ENCODE results near the gene ZRANB1.
A peak's percentile ranks its signal among the peaks of the same experiment; 100 is the strongest.

ZRANB1 gene

GRCh38 chr10:125014086-125014830, 72.3 kb downstream of the ZRANB1 start:
- intact Hi-C loops (cut with DNase I), result no loop called here
- peak in 2 of 10 donors; percentile 0 to 67 for DNase-seq

GRCh38 chr10:125014836-125015355, 73.0 kb downstream of the ZRANB1 start:
- DNase-seq, result no peak
- intact Hi-C loops (cut with DNase I), result no loop called here

- intact Hi-C loops (cut with DNase I), result no loop called here
- peak in 5 of 10 donors; percentile 43 to 93 (median 64) for DNase-seq
Observed at GRCh38 chr10:125015356-125015944, 73.5 kb downstream of the ZRANB1 start.

GRCh38 chr10:125016123-125016522, 74.2 kb downstream of the ZRANB1 start:
- intact Hi-C loops (cut with DNase I), result no loop called here
- DNase-seq, result peak in 5 of 10 donors; percentile 54 to 91 (median 87)

- intact Hi-C loops (cut with DNase I), result no loop called here
- peak in 2 of 10 donors; percentile 54 to 86 for DNase-seq
Observed at GRCh38 chr10:125016611-125017202, 74.8 kb downstream of the ZRANB1 start.

GRCh38 chr10:125017547-125018298, 75.8 kb downstream of the ZRANB1 start:
- peak in 2 of 10 donors; percentile 16 to 80 for DNase-seq
- intact Hi-C loops (cut with DNase I), result no loop called here

GRCh38 chr10:125018576-125019143, 76.7 kb downstream of the ZRANB1 start:
- intact Hi-C loops (cut with DNase I), result no loop called here
- peak in 2 of 10 donors; percentile 69 to 81 for DNase-seq

- intact Hi-C loops (cut with DNase I), result no loop called here
- peak in 1 of 10 donors; percentile 52 for DNase-seq
Observed at GRCh38 chr10:125020386-125020785, 78.5 kb downstream of the ZRANB1 start.

GRCh38 chr10:125020871-125021270, 78.9 kb downstream of the ZRANB1 start:
- peak in 1 of 10 donors; percentile 69 for DNase-seq
- intact Hi-C loops (cut with DNase I), result no loop called here

- intact Hi-C loops (cut with DNase I), result no loop called here
- DNase-seq, result peak in 2 of 10 donors; percentile 31 to 59
Observed at GRCh38 chr10:125021686-125022344, 79.9 kb downstream of the ZRANB1 start.

GRCh38 chr10:125022671-125023070, 80.7 kb downstream of the ZRANB1 start:
- DNase-seq, result peak in 2 of 10 donors; percentile 36 to 45

GRCh38 chr10:125023255-125023654, 81.3 kb downstream of the ZRANB1 start:
- peak in 3 of 10 donors; percentile 75 to 92 (median 82) for DNase-seq
- intact Hi-C loops (cut with DNase I), result no loop called here

More at GRCh38 chr10:125022671-125023070, 80.7 kb downstream of the ZRANB1 start:
- intact Hi-C loops (cut with DNase I), result no loop called here

- intact Hi-C loops (cut with DNase I), result no loop called here
- DNase-seq, result peak in 7 of 10 donors; percentile 48 to 93 (median 73)
Observed at GRCh38 chr10:125023862-125024496, 82.1 kb downstream of the ZRANB1 start.

- DNase-seq, result peak in 3 of 10 donors; percentile 16 to 59 (median 33)
- intact Hi-C loops (cut with DNase I), result no loop called here
Observed at GRCh38 chr10:125024497-125025234, 82.7 kb downstream of the ZRANB1 start.

GRCh38 chr10:125025341-125025740, 83.4 kb downstream of the ZRANB1 start:
- peak in 2 of 10 donors; percentile 4 to 26 for DNase-seq
- intact Hi-C loops (cut with DNase I), result no loop called here

GRCh38 chr10:125026036-125026931, 84.4 kb downstream of the ZRANB1 start:
- intact Hi-C loops (cut with DNase I), result no loop called here
- peak in 3 of 10 donors; percentile 66 to 75 (median 67) for DNase-seq
